Stomach (tissue), 4 donors: ENCODE data around the gene B4GALNT1.

Experiments used
- EP300 ChIP-seq: sonication (generic); formaldehyde crosslinking; IDR thresholded peaks from one replicate; pipeline ENCODE4 v1.6.1; 2017; ENCODE audit warnings: antibody characterized with exemption
- POLR2AphosphoS5 ChIP-seq, 3 donors: sonication (generic); formaldehyde crosslinking; IDR thresholded peaks; one replicate each; pipeline ENCODE4 v1.6.1; 2016; ENCODE audit warnings: antibody characterized with exemption in 3 of 3
- TF ChIP-seq, protein P1 (sequence below), 7 experiments: fragments of 450-650 bp in 4 of 7; fragments of 200-600 bp in 3 of 7; sonication (generic) in 3 of 7; IDR thresholded peaks; one replicate each; pipeline ENCODE4 v1.5.1; 2016 to 2019; ENCODE audit warnings: antibody characterized with exemption in 7 of 7, control low read depth in 2 of 7, mild to moderate bottlenecking in 1 of 7

- TF ChIP-seq, protein P1, sequence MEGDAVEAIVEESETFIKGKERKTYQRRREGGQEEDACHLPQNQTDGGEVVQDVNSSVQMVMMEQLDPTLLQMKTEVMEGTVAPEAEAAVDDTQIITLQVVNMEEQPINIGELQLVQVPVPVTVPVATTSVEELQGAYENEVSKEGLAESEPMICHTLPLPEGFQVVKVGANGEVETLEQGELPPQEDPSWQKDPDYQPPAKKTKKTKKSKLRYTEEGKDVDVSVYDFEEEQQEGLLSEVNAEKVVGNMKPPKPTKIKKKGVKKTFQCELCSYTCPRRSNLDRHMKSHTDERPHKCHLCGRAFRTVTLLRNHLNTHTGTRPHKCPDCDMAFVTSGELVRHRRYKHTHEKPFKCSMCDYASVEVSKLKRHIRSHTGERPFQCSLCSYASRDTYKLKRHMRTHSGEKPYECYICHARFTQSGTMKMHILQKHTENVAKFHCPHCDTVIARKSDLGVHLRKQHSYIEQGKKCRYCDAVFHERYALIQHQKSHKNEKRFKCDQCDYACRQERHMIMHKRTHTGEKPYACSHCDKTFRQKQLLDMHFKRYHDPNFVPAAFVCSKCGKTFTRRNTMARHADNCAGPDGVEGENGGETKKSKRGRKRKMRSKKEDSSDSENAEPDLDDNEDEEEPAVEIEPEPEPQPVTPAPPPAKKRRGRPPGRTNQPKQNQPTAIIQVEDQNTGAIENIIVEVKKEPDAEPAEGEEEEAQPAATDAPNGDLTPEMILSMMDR (IDR thresholded peaks at IDR 0.05): no peak
- no peak for TF ChIP-seq POLR2AphosphoS5 (IDR thresholded peaks at IDR 0.05)
- no peak for TF ChIP-seq EP300
These were observed 7.4 kb upstream of the B4GALNT1 start for GRCh38 chr12:57640175-57641042.
